Fibroblast of skin of left biceps (primary cell): ENCODE data around the gene CALB2.
"Not testable (repeated sequence)": the region's sequence is repeated elsewhere in the genome, so short reads cannot be mapped to it uniquely, and the experiment has no call there.

Experiments
- DNase-seq, 2 experiments: peaks; one replicate each; pipeline ENCODE4 v3.0.0-alpha.2; 2013; ENCODE audit warnings: low read depth in 2 of 2

The CALB2 gene

DNA sequence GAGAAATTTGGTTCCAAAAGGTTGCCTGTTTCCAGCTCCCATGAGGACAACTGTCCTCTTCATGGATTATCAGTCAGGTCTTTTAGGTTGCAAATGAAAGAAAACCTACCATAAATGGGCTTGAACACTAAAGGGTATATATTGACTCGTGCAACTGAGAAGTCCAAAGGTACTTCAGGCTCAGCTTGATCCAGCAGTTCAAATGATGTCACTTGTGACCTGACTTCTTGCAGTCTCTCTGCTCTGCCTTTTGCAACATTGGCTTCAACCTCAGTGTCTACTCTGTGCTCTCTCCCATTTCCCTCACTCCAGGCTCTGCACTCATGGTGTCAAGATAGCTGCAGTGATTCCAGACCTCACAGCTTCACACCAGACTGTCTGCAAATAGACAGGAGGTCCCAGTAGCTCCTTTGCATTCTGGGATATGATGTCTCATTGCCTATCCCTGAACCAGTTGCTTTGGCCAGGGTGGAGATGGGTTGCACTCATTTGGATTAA lies 5.5 kb upstream of the CALB2 start:
- no peak for DNase-seq

DNA sequence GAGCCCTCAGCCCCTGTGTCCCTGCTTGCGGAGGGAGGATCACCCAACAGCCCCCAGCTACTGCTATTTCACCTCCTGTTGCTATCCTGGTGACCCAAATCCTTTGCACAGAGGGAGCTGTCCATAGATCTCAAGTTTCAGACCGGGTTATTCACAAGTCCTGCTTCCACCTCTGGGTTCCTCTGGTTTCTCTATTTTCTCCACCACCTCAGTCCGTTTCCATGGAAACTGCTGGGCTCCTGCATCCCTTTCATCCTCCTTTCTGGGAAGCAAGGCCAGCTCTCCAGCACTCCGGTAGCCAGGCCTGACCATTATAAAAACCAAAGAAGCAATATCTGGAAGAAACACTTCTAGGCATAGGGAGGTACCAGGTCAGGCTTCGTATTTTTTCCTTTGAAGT lies 4.8 kb upstream of the CALB2 start:
- DNase-seq, result no peak

DNA sequence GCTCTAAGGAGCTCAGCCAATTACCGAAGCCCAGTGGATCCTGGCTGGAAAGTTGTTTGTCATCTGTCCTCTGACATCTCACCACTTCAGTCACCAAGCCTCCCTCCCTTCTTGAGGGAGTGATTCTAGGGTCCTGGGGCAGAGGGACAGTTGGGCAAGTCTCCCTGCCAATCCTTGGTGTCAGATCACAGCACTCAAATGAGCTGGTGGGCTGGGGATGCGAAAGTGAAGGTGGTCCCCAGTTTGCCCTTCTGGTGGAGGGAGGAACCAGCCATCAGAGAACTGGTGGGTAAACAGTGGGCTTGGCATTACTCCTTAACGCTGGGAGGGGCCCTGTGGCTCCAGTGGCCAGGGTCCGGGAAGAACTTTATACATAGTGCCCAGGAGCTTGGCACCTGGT lies 4.4 kb upstream of the CALB2 start:
- no peak for DNase-seq

DNA sequence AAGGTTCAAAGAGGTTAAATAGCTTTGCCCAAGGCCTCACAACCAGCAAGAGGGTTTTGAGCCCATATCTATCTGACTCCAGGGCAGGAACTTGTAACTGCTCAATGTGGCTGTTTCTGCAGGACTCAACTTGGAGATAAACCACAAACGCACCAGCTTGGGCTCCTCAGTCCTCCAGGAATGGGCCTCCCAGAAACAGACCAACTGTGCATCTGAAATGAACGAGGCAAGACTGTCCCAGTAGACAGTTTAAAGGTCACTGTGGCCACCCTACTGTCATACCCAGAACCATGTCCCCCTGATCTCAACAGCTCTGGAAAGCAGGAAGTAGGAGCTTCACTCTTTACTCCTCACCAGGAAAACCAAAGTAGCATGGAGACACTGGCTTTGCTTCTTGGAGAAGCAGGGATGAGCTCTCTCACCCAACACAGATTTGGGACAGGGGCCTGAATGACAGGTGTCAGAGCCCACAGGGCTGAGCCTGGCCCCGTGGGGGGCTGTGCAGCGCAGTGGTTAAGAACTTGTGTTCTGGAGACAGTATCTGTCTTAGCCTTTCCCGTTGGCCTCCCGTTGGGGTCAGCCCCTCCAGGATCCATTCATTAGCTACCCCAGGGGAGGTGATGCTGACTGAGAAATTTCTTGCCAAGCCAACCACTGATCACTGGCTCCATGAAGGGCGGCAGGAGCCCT lies 2.3 kb upstream of the CALB2 start:
- DNase-seq, result no peak

DNA sequence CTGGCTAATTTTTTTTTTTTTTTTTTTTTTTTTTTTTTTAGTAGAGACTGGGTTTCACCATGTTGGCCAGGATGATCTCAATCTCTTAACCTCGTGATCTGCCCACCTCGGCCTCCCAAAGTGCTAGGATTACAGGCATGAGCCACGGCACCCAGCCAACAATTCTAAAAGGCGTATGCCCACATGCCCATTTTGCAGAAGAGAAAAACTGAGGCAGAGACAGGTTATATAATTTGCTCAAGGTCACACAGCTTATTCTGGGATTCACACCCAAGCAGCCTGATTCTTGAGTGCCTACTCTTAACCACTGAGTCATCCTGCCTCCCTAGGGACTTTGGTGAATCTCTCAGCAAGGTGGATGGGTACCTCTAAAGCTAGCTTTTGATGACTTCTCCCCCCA lies 1.6 kb upstream of the CALB2 start:
- DNase-seq, result not testable (repeated sequence)

DNA sequence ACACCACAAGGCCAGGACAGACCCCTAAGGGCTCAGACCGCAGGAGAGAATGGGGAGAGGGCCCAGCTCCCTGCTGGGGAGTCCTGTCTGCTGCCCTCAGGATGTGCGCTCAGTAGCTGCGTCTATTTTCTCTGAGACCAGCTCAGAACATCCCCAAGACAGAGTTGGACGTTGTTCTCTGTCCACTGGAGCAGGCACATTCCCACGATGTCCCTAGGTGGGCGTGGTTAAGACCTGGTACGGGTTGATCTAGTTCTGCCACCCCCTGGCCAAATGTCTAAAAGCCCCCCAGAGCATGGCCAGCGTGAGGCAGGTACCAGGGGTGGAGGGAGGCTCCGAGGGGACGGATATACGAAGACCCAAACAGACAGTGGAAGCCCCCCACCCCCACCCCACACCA lies 842 bp upstream of the CALB2 start:
- DNase-seq, result no peak

DNA sequence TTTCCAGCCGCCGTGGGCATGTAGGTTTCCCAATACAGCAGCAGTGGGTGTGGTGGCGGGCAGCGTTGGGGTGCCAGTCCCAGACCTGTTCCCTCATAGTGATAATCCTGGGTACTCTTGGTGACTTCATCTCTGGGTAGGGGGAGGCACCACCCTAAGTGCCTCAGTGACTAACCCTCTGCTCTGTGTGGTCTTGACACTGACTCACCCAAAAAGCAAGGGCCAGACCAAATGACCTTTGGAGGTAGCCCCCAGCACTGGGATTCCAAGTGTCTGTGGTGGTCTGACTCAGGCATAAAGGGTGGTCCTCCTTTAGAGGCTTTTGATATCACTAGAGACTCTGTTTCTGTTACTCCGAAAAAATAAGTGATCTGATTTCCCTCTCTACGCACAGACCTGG lies 908 bp downstream of the CALB2 start:
- no peak for DNase-seq

DNA sequence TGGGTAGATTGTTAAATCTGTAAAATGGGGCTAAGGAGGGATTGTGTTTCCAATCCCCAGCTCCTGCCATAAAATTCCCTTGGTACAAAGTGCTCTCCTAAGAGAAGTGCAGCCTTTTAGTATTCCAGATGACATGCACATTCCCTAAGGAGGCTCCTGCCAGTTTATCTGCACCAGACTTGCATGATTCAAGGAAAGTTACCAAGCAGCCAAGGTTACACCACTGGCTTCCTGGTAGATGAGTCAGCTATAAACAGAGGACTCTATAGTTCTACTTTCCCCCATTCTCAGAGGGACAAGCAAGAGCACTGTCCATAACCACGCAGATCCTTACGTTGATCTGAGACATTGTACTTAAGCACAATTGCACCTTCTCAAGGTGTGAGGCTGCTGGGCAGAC lies 1.9 kb downstream of the CALB2 start:
- DNase-seq, result peak; percentile 57 to 59

DNA sequence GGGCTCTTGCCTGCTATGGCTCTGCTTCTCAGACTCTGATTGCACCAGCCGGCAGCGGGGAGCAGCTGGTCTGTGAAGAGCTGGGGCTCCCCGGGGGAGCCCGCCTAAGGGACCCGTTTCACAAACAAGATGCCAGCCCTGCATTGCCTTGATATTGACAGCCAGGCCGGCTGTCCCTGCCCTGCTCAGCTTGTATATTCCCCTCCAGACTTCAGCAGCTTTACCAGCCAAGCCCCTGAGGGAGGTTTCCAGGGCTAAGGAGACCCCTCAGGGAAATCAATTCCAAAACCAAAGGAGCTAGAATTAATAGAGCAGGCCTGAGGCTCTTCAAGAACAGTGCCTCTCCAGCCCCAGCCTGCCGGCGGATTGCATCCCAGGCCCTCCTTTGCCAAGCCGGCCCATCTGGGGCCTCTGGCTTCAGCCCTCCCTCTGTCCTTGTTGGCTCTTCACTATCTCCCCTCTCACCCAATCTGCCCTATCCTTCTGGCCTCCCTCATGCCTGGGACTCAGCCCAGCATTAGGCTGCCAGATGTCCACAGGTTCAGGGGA lies 5.7 kb downstream of the CALB2 start:
- DNase-seq, result no peak

DNA sequence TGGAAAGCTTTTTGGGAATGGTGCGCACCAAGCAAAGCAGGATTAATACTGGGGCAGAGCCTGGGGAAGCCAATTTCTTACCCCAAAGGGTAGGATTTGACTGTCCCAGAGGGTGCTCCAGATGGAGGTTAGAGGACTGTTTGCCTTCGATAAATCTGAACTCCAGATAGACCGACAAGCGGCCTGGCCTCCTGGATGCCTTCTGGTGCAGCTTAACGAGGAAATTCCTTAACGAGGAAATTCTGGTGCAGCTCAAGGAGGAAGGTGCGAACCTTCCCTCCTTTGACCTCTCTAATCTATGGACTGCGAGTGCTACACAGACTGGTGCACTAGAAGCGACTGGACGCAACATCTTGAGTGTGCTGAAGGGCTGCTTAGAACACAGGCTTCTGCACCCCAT lies 6.5 kb downstream of the CALB2 start:
- no peak for DNase-seq

DNA sequence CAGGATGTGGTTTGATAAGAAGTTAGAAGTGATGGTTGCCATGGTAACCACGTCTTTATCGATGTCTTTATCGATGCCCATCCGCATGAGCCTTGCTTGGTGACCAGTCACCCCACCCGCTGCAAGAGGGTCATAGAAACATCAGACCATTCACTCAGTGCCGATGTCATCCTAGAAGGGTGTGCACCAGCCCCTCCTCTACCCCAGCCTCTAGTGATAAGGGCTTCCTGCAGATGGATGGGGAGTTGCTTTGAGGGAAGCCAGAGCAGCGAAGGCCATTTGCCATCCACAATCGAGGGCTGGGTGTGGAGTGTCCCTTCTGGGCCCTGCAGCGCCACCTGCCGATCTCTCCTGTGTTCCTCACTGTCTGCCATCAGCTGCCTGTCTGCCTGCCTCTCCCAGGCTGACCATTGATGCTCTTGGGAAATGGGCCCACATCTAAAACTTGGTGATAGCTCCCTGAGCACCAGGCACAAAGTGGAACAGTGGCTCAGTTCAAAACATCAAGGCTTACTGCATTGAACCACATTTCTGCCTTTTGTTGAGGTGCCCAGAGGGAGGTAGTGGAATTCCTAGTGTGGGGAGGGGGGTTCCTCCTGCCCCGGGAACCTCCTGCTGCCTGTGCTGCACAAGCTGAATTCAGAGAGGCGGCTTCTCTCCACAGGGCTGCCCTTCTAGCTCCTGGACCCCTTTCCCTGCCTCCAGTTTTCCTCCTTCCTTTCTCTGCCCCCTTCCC lies 8.9 kb downstream of the CALB2 start:
- no peak for DNase-seq

DNA sequence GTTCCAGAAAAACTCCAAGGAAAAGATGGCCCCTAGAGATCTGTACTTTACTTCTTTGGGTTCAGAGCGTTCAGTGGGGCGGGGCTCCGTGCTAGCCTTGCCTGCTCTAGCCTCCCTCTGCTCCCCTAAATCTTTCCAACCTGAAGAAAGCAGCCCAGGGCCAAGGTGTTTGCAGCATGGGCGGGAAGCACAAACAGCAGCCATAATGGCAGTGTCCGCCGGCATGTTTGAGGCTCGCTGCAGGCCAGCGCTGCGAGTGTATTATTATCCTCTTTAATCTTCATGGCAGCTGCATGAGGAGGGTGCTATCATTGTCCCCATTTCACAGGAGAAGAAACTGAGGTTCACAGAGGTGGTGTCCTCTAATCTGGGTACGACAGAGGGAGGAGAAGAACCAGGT lies 10.4 kb downstream of the CALB2 start:
- DNase-seq, result no peak

DNA sequence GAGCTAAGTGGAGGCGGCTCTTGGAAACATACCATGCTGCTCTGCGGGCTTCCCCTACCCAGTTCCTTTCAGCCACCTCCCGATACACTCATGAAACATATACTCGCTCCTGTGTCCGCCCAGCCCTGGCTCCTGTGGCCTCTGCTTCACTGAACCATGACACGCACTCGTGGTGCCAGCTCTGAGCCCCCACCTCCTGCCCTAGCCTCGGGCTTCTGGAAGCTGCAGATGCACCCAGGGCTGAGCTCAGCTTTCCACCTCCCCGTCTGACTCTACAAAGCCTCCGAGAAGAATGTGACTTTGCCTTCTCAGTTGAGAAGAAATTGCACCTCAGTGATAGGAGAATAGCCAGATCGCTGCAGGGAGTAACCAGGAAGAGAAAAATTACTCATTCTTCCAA lies 11.0 kb downstream of the CALB2 start:
- DNase-seq, result no peak

DNA sequence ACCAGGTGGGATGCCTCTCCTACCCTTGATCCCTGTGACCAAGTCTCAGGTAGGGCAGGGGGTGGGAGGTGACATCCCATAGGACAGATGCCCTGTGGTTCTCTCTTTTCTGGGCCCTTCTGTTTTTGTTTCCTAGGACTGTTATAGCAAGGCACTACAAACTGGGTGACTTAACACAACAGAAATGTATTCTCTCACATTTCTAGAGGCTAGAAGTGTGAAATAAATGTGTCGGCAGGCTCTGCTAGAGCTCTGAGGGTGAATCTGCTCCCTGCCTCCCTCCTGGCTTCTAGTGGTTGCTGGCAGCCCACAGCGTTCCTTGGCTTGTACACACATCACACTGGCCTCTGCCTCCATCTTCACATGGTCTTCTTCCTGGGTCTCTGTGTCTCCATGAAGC lies 12.7 kb downstream of the CALB2 start:
- no peak for DNase-seq

DNA sequence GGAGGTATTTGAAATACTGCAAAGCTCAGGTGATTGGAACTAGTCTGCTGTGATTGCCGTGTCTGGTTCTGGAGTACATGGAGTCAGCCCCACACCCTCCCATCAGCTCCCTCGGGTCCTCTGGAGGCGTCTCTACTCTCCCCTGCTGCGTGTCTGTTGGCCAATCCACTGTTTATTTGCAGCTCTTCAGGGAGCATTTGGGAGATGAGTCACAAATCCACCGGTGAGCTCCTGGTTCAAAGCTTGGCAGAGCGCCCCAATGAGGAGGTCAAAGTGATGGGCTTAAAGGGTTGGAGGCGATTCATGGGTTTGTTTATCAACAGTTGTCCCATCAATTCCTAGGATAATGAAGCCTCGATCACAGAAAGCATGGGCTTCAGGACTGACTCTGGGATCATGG lies 14.6 kb downstream of the CALB2 start:
- DNase-seq, result no peak

DNA sequence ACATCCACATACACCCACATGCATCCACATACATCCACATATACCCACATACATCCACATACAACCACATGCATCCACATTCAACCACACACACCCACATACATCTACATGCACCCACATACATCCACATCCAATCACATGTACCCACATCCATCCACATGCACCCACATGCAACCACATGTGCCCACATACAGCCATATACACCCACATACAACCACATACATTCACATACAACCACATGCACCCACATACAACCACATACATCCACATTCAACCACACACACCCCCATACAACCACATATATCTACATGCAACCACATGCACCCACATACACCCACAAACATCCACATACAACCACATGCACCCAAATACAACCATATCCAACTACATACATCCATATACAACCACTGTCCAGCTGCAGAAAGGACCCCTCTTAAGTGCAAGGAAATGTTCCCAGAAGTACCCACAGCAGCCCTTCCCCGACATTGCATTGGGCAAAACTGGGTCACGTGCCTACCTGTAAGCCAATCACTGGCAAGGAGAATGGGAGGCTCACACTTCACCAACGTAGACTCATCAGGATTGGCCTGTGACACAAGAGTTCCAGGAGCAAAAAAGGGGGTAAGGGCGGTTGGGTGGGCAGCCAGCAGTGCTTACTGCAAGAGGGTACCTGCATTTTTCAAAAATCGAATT lies 18.1 kb downstream of the CALB2 start:
- no peak for DNase-seq

DNA sequence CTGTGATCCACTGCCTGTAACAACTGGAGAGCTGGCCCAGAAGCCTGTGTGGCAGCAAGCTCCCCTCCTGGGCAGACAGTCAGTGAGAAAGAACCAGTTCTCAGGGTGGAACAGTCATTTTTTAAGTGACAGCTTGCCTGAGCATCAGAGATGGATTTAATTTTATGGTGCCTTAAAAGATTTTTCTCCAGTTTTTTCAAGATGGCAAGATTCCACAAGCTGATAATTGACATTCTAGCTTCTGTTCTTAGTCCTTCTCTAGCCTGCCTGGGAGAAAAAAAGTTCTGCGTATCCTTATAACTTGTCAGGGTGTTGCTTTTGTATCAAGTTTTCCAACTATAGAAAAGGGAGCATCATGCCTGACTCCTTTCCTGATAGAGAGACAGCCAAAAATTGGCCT lies 21.2 kb downstream of the CALB2 start:
- no peak for DNase-seq

DNA sequence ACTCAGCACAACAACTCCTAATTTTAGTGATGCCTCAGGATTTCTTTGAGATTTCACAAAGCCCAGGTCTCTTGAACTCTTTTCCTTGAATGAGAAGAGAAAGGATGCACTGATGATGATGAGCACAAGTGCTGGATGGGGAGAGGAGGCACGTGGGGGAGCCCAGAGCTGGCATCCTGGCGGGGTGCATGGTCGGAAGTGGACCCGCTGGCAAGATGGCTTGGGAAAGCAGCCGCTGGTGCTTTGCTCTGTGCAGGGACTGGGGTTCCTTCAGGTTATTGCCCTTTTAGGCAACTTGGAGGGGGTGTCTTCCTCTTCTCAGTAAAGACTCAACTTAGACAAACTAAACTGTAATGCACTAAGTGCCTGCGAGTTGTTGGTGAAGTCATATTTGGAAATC lies 22.3 kb downstream of the CALB2 start:
- no peak for DNase-seq

DNA sequence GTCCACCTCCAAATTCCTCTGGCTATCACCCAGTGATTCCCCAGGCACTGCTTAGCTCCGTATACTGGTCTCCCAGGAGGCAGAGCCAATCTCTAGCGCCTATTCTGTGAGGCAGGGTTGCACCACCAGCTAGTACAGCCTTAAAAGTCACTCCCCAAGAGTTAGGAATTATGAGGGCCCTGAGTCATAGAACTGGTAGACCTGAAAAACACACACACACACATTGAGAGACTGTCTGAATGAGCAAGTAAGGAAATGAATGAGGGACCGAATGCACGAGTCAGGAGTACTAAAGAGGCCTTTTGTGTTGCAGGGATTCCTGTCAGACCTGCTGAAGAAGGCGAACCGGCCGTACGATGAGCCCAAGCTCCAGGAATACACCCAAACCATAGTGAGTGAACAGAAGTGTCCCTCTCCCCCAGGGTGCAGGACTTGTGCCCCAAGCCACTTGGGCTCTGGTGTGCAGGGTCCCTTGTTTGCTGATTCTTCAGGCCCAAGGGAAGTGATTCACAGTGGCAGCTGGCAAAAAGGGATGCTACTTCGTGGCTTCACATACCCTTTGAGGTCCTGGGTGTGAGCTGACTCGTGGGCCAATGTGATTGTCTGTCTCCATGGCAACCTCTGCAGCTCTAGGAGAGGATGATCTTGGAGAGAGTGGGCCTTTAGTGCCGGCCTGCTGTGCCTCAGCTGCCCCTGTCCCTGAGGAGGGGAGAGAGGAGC lies 24.7 kb downstream of the CALB2 start:
- DNase-seq, result no peak

DNA sequence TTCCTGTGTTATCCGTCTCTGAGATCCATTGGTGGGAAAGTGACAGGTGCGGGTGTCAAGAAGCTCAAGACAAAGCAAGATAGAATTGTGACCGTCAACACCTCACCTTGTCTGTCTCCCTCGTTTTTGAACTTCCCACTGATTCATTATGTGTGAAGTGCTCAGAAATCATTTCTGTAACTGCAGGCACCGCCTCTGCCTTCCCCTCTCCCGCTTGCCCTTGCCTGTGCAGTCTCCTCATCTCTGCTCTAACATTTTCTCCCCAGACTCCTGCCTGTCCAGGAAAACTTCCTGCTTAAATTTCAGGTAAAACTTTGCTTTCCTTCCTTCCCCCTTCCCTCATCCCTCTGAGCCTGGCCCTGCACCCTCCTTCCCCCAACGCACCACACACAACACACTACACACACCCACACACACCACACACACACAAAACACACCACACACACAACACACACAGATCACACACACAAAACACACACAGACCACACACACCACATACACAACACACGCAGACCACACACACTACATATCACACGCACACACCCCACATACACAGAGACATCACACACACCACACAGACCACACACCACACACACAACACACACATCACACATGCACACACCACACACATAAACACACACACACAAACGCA lies 25.7 kb downstream of the CALB2 start:
- no peak for DNase-seq

DNA sequence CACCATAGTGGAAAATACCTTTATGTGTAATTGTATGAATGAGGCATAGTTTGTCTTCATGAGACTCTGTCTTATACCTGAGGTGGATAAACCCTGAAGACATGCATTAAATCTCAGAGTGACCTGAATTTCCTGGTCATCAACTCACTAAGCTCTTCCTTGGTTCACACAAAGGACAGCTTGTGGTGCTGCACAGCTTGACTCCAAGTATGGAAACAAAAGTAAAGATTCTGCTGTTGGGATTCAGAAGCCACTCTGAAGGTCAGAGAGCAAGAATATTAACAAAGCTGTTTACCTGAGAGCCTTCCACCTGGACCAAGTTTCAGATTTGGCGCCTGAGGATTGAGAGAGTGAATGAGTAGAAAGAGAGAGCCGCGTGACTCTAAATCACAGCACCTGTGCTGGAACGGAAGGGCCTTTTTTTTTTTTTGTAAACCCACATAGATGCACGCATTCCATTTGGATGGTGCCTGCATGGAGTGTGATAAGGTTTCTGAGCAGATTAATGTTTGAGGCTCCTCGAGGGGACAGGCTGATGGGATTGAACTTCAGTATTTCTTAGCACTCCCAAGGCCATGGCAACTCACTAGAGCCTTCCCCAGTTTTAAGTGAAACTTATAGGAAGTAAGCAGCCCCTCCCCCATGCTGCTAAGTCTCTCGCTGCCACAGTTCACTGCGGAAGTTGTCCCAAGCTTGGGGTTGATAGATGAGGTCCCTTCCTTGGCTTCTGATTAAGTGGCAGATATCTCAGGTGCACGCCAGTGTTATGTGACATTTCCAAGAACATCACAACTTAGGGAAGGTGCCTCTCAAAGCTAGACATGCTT lies 28.7 kb downstream of the CALB2 start:
- DNase-seq, result no peak
